ENCODE data around the gene IL26.

- no peak for TF ChIP-seq CTCF (IDR thresholded peaks at IDR 0.05; ENCODE audit: low read depth, low read length, poor library complexity, severe bottlenecking)
- no peak for TF ChIP-seq EZH2phosphoT487 (IDR thresholded peaks at IDR 0.05; ENCODE audit: borderline replicate concordance, low read length)
Observed at GRCh38 chr12:68246350-68246749, 20.7 kb upstream of the IL26 start.
